Adrenal gland (tissue), 12 donors: ENCODE results near the gene MOB2. TPM values are rescaled to one million over a fixed set of nuclear protein-coding genes. Genes with fewer than 3 reads are reported as not detected.

Experiments
- DNase-seq, 7 donors: peaks; one replicate each; pipeline ENCODE4 v3.0.0-alpha.2; 2019 to 2020
- H3K27ac ChIP-seq, 5 donors: fragments of 200-600 bp; sonication (generic) in 4 of 5; 1 replicate in 3 of 5; 2 replicates in 2 of 5; pipeline versions ENCODE4 v1.5.1 to v1.8.0; 2016 to 2020; ENCODE audit warnings: mild to moderate bottlenecking in 1 of 5
- H3K27me3 ChIP-seq: fragments of 200-600 bp; 2 replicates; pipeline ENCODE4 v1.8.0; 2021
- H3K36me3 ChIP-seq, 2 donors: fragments of 200-600 bp; replicated peaks in 1 of 2; 1 replicate in 1 of 2; 2 replicates in 1 of 2; pipeline versions ENCODE4 v1.5.1 to v1.8.0; 2018 to 2022
- H3K4me1 ChIP-seq, 2 donors: fragments of 200-600 bp; replicated peaks in 1 of 2; 1 replicate in 1 of 2; 2 replicates in 1 of 2; pipeline versions ENCODE4 v1.5.1 to v1.8.0; 2018 to 2021
- H3K4me3 ChIP-seq, 4 donors: fragments of 200-600 bp; sonication (generic) in 3 of 4; one replicate each; pipeline ENCODE4 v1.5.1; 2016 to 2018
- H3K9me3 ChIP-seq, 3 donors: fragments of 200-600 bp; sonication (generic) in 1 of 3; replicated peaks in 1 of 3; 1 replicate in 2 of 3; 2 replicates in 1 of 3; pipeline versions ENCODE4 v1.5.1 to v1.8.0; 2016 to 2021
- POLR2A ChIP-seq, 2 donors: fragments of 450-650 bp; IDR thresholded peaks; one replicate each; pipeline ENCODE4 v1.6.1; 2017; ENCODE audit warnings: antibody characterized with exemption in 2 of 2, mild to moderate bottlenecking in 2 of 2, moderate library complexity in 1 of 2
- WGBS, 4 donors: extraction: QIAGEN DNeasy Blood & Tissue Kit in 2 of 4; methylation state at CpG; one replicate each; pipeline versions ENCODE4 v1.1.5 to v1.1.7; 2013 to 2017; 5-methylcytosine and 5-hydroxymethylcytosine counted together
- intact Hi-C, 2 donors: fragments of 100-400 bp; cut with DNase I; formaldehyde crosslinking; loops; one replicate each; pipeline versions ENCODE4 v1.14.1 to v1.15.0; 2022 to 2023
- polyA plus RNA-seq, 3 donors: library from polyadenylated mRNA; stranded (reverse); fragments of 200-250 nt in 2 of 3; fragments of 350-450 nt in 1 of 3; fragmentation: Illumina TruSeq in 1 of 3; extraction: RNeasy Lipid Tissue Mini Kit (QIAGEN cat#74804) in 1 of 3; gene quantifications; one replicate each; pipeline ENCODE4 v1.2.3, GENCODE V29; 2013 to 2014
- total RNA-seq, 9 donors: library from RNA; depleted of rRNA in 4 of 9; stranded (reverse); fragments of >200 nt in 4 of 9; fragments of 120-200 nt in 1 of 9; fragmentation: NEBNext Ultra II Directional in 1 of 9; extraction: Animal tissue kit (Norgen Biotek cat#: 25700) in 1 of 9; gene quantifications; one replicate each; pipeline versions ENCODE4 v1.1.0 to v1.2.4, GENCODE V29; 2013 to 2023
- TF ChIP-seq, protein P1 (sequence below), 6 experiments: fragments of 450-650 bp in 4 of 6; fragments of 200-600 bp in 2 of 6; sonication (generic) in 1 of 6; IDR thresholded peaks; 1 replicate in 5 of 6; 2 replicates in 1 of 6; pipeline versions ENCODE4 v1.5.1 to v1.8.0; 2016 to 2021; ENCODE audit warnings: antibody characterized with exemption in 6 of 6, mild to moderate bottlenecking in 2 of 6, moderate library complexity in 1 of 6
- donor health status: healthy with polysubstance abuse.
- donor health status: Bipolar disorder and iron deficiency.
- donor health status: DM: yes; HTN: yes; CAD: no.
- donor health status: DM: no; HTN: no; CAD: no.
- donor health status: DM: no; HTN: no; CAD: no.
- donor health status: DM: yes; HTN: yes; CAD: no.

The MOB2 gene
- total and polyA plus RNA-seq, 12 donors: 11.2 to 43.3 (median 30.6) TPM

DNA sequence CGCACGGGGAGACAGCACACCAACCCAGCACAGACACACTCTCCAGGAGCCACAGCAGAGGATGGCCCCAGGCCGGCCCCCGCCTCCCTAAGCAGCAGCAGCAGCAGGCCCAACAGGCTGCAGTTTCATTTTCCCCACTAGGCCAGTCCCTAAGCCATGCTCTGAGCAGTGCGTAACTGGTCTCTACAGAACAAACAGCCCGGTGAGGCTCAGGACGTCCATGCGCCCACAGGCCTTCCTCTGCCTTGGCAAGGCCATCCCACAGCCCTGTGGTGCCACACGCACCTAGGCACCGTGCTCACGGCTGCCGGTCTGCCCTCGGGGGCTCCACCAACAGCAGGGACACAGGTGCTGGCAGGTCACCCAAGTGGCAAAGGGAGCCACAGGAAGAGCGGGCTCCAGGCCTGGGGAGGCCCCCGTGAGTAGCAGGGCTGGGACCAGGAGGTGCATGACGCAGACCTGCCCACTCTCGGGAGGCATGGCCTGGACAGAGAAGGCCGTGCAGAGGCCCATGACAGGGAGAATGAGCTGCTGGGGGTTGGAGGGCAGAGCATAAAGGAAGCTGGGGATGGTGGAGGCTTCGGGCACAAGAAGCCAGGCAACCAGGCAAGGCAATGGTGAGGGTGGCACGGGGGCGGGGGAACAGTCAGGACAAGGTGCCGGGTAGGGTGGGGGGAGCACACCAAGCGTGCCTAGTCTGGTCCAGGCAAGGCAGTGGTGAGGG, 1.4 kb upstream of the MOB2 start:
- Histone ChIP-seq H3K9me3 (no peaks in the 10 kb centered on the region), H3K27ac (no peak overlapping the region), H3K27me3 (no peaks in the 10 kb centered on the region), H3K4me3 (no peak overlapping the region), H3K36me3 (no peaks in the 10 kb centered on the region), H3K4me1 (peaks cover 20 to 36% of the 10 kb centered on the region in 2 donors)
- WGBS, 4 donors: 87 to 97% (median 90%) methylated on average over 9 to 23 of the region's 23 CpGs
- intact Hi-C loops: no loop called here
- no peak for TF ChIP-seq POLR2A (IDR thresholded peaks at IDR 0.05)
- TF ChIP-seq, protein P1, sequence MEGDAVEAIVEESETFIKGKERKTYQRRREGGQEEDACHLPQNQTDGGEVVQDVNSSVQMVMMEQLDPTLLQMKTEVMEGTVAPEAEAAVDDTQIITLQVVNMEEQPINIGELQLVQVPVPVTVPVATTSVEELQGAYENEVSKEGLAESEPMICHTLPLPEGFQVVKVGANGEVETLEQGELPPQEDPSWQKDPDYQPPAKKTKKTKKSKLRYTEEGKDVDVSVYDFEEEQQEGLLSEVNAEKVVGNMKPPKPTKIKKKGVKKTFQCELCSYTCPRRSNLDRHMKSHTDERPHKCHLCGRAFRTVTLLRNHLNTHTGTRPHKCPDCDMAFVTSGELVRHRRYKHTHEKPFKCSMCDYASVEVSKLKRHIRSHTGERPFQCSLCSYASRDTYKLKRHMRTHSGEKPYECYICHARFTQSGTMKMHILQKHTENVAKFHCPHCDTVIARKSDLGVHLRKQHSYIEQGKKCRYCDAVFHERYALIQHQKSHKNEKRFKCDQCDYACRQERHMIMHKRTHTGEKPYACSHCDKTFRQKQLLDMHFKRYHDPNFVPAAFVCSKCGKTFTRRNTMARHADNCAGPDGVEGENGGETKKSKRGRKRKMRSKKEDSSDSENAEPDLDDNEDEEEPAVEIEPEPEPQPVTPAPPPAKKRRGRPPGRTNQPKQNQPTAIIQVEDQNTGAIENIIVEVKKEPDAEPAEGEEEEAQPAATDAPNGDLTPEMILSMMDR (IDR thresholded peaks at IDR 0.05): no peak
- peak in 1 of 7 donors; percentile 5 for DNase-seq

DNA sequence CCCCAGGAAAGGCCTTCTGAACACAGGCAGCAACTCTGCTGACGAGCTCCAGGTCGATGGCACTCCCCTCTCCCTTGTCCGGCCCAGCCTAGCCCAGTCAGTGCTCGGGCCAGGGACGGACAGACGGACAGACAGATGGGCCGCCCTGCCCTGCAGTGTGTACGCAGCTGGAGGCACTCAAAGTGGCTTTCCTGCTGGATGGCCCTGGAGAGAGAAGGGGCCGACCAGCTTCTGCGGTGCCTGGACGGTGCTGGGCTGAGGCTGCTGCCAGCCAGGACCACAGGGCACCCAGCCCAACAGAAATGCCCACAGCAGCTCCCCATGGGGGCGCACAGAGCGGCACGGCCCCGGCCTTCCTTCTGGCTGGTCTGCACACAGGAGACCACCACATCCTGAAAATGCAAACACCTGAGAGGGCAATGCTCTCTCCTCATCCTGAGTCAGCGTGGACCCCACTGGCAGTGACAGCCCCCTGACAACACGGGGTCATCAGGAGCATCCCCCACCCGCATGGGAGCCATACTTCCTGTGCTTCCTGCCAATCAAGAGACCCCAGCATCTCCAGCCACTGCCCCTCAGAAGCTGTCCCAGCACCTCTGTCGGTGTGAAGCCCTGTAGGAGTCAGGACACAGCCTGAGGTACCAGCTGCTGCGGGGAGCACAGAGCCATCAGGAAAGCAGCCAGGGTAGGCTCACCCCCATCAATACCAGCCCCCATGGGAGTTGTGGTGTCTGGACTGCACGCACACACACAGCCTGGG, 692 bp upstream of the MOB2 start:
- Histone ChIP-seq H3K4me1 (peaks cover 20 to 41% of the 10 kb centered on the region in 2 donors), H3K27ac (peak overlapping the region in 2 of 5 donors; percentile 9 to 26), H3K27me3 (no peaks in the 10 kb centered on the region), H3K4me3 (no peak overlapping the region), H3K9me3 (no peaks in the 10 kb centered on the region), H3K36me3 (no peaks in the 10 kb centered on the region)
- intact Hi-C loops: no loop called here
- DNase-seq: peak in 2 of 7 donors; percentile 47 to 52
- WGBS, 4 donors: 59 to 68% (median 64%) methylated on average over 14 to 21 of the region's 21 CpGs; no CpG with 5 or more reads in 1 of the 4 donors
- no peak for TF ChIP-seq POLR2A (IDR thresholded peaks at IDR 0.05)
- TF ChIP-seq, protein P1 (IDR thresholded peaks at IDR 0.05): no peak

DNA sequence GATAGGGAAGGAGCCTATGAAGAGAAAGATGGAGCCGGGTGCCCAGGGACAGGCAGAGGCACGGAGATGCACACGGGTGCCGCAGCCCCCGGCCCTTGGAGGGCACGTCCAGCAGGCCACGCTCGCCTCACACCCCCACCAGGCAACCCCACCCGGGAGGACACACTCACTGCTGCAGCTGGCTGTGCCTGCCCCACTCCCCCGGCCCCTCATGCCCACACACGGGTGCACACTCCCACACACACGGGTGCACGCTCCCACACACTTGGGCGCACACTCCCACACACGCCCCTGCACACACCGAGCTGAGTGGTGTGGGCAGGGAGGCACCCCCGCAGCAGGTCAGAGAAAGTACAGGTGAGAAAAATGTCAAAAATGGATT, 1.1 kb downstream of the MOB2 start:
- DNase-seq: no peak
- Histone ChIP-seq H3K9me3 (no peaks in the 10 kb centered on the region), H3K4me3 (no peak overlapping the region), H3K36me3 (peaks cover 0 to under 1% of the 10 kb centered on the region in 2 donors), H3K27ac (no peak overlapping the region), H3K4me1 (peaks cover 20 to 41% of the 10 kb centered on the region in 2 donors), H3K27me3 (no peaks in the 10 kb centered on the region)
- 86 to 91% (median 90%) methylated on average over 14 to 17 of the region's 17 CpGs for WGBS, 4 donors
- TF ChIP-seq, protein P1 (IDR thresholded peaks at IDR 0.05): no peak
- no peak for TF ChIP-seq POLR2A (IDR thresholded peaks at IDR 0.05)
- intact Hi-C loops: no loop called here

DNA sequence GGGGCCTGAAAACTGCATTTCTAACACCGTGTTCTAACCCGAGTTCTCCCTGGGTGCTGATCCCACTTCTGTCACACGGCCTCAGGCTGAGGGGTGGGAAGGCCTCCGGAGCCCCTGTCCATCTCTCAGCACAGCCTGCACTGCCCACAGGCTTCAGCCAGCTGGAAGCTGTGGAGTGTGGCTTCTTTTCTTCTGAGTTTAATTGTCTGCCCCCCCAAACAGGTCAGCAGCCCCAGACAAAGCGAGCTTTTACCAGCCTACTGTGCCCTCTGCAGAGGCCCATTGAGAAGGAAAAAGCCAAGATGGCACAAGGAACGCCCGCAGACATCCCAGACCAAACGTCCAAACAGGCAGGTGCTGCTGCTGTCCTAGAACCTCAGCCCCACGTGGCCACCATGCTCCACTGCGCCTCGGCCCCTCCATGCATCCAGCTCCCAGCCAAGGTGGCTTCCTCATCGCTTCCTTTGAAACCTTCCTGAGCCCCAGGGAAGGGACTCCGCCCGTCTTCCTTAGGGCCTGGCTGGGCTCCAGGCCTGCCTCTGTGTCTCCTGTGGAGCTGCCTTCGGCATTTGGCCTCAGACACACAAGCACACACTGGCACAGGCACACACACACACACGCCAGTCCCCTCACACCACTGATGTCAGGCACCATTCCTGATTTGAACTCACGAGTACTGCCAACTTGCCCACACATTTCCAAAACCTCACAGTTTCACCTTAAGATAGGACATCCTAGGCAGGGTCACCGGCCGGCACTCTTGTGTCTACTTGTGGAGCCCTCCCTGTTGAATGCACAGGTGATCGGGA, 1.7 kb downstream of the MOB2 start:
- intact Hi-C loops: no loop called here
- no peaks in the 10 kb centered on the region for H3K9me3 ChIP-seq
- WGBS, 4 donors: 80 to 91% (median 85%) methylated on average over 10 to 20 of the region's 20 CpGs
- no peak overlapping the region for H3K4me3 ChIP-seq
- TF ChIP-seq POLR2A (IDR thresholded peaks at IDR 0.05): no peak
- TF ChIP-seq, protein P1 (IDR thresholded peaks at IDR 0.05): no peak
- H3K4me1 ChIP-seq: peaks cover 20 to 41% of the 10 kb centered on the region in 2 donors
- H3K27ac ChIP-seq: no peak overlapping the region
- peaks cover 0 to 6% of the 10 kb centered on the region in 2 donors for H3K36me3 ChIP-seq
- no peaks in the 10 kb centered on the region for H3K27me3 ChIP-seq
- no peak for DNase-seq
